Measurements from ENCODE around the gene KRTAP5-3. TPM values are rescaled to one million over a fixed set of nuclear protein-coding genes. Genes with fewer than 3 reads are reported as not detected.
A peak's percentile ranks its signal among the peaks of the same experiment; 100 is the strongest.

Gene KRTAP5-3
- total and polyA plus RNA-seq, 9 of the 15 experiments (the other 6 are each of a cell fraction or from before 2014, with no cell fraction given), result not detected

GRCh38 chr11:1574238-1574932, 33.9 kb downstream of the KRTAP5-3 start (continued):
- TF ChIP-seq ZFP1 (CRISPR knock-in tag; IDR thresholded peaks at IDR 0.05), result no peak
- peak; percentile 73; the same call in 1 of the 2 replicates for TF ChIP-seq RB1 (IDR thresholded peaks at IDR 0.05; ENCODE audit: low read depth)
- TF ChIP-seq CREB3L1 (IDR thresholded peaks at IDR 0.05; ENCODE audit: borderline replicate concordance, low read depth), result no peak
- TF ChIP-seq CTCF (IDR thresholded peaks at IDR 0.05 in 2 of 3, conservative IDR thresholded peaks at IDR 0.05 in 1 of 3; ENCODE audit: insufficient read depth in 2 of 3, low read depth in 1 of 3, low read length in 3 of 3), result peak; percentile 66 to 87 (median 73)
- no peak for TF ChIP-seq ATF7 (IDR thresholded peaks at IDR 0.05)
- no peak for TF ChIP-seq RFX1 (IDR thresholded peaks at IDR 0.05)
- no peak for TF ChIP-seq RNF219 (CRISPR knock-in tag; IDR thresholded peaks at IDR 0.05)
- no peak for TF ChIP-seq NR0B1 (IDR thresholded peaks at IDR 0.05; ENCODE audit: partially characterized antibody)
- TF ChIP-seq ZBTB7A (IDR thresholded peaks at IDR 0.05; ENCODE audit: borderline replicate concordance, control insufficient read depth, low read depth, low read length), result peak; percentile 96
- TF ChIP-seq CBX1 (IDR thresholded peaks at IDR 0.05; ENCODE audit: low read depth), result no peak
- no peak for TF ChIP-seq USF1 (CRISPR knock-in tag; IDR thresholded peaks at IDR 0.05)
- TF ChIP-seq MYC (IDR thresholded peaks at IDR 0.05; ENCODE audit: low read depth, low read length), result no peak
- TF ChIP-seq MYC (CRISPR knock-in tag; IDR thresholded peaks at IDR 0.05; ENCODE audit: borderline replicate concordance, low read depth), result no peak
- peak in 1 of 2 experiments; percentile 78; a peak in 1 of 4 replicates for TF ChIP-seq NONO (IDR thresholded peaks at IDR 0.05; ENCODE audit: low read depth in 2 of 2, low read length in 1 of 2)
- no peak for TF ChIP-seq E2F5 (CRISPR knock-in tag; IDR thresholded peaks at IDR 0.05)
- TF ChIP-seq KLF10 (CRISPR knock-in tag; IDR thresholded peaks at IDR 0.05), result no peak
- no peak for TF ChIP-seq ZNF232 (CRISPR knock-in tag; IDR thresholded peaks at IDR 0.05)
- no peak for TF ChIP-seq HDAC2 (IDR thresholded peaks at IDR 0.05)
- no peak for TF ChIP-seq U2AF1 (optimal IDR thresholded peaks at IDR 0.05; ENCODE audit: low read depth, low read length)
- TF ChIP-seq FOXP1 (CRISPR knock-in tag; IDR thresholded peaks at IDR 0.05), result no peak

All from K562 (cell line).